GM12878 (cell line): ENCODE data around the gene ANKMY1. TPM values are rescaled to one million over a fixed set of nuclear protein-coding genes. Genes with fewer than 3 reads are reported as not detected.

Experiments used
- ASH2L ChIP-seq: fragments of 300-600, 200-600 bp; sonication (generic); IDR thresholded peaks from 2 replicates; pipeline ENCODE4 v1.6.1; 2017; ENCODE audit warnings: low read depth, mild to moderate bottlenecking, borderline replicate concordance
- CTCF ChIP-seq, 3 experiments: IDR thresholded peaks in 2 of 3; conservative IDR thresholded peaks in 1 of 3; 2 replicates each; pipeline ENCODE4 v1.5.1; 2011; ENCODE audit warnings: low read depth in 3 of 3, low read length in 3 of 3, mild to moderate bottlenecking in 3 of 3, control low read depth in 2 of 3, moderate library complexity in 2 of 3, inconsistent platforms in 1 of 3, mixed read lengths in 1 of 3; ENCODE audit not compliant: control insufficient read depth in 2 of 3, insufficient read depth in 1 of 3; ENCODE audit errors: extremely low read depth in 1 of 3
- DPF2 ChIP-seq: fragments of 450-650 bp; IDR thresholded peaks from 2 replicates; pipeline ENCODE4 v1.6.1; 2017; ENCODE audit warnings: mild to moderate bottlenecking
- EZH2 ChIP-seq: IDR thresholded peaks from 2 replicates; pipeline ENCODE4 v1.6.1; 2012; ENCODE audit warnings: low read depth, mild to moderate bottlenecking, control low read depth, inconsistent platforms, low read length, borderline replicate concordance; ENCODE audit not compliant: control insufficient read depth
- HDGF ChIP-seq: fragments of 450-650 bp; IDR thresholded peaks from 2 replicates; pipeline ENCODE4 v1.6.1; 2016; ENCODE audit warnings: antibody characterized with exemption
- IKZF1 ChIP-seq: fragments of 450-650 bp; conservative IDR thresholded peaks from 2 replicates; pipeline ENCODE4 v1.6.1; 2017; ENCODE audit warnings: antibody characterized with exemption, mild to moderate bottlenecking
- IKZF2 ChIP-seq, 2 experiments: fragments of 450-650 bp; IDR thresholded peaks; 2 replicates each; pipeline ENCODE4 v1.6.1; 2017; ENCODE audit warnings: mild to moderate bottlenecking in 2 of 2, moderate library complexity in 2 of 2
- NFYB ChIP-seq: IDR thresholded peaks from 2 replicates; pipeline ENCODE4 v1.6.1; 2011; ENCODE audit warnings: low read depth, mild to moderate bottlenecking, low read length, improper control_type of control experiment, moderate library complexity; ENCODE audit not compliant: insufficient read depth
- NKRF ChIP-seq: fragments of 450-650 bp; conservative IDR thresholded peaks from 2 replicates; pipeline ENCODE4 v1.6.1; 2017; ENCODE audit warnings: mild to moderate bottlenecking, moderate library complexity
- polyA plus RNA-seq, 11 experiments: library from polyadenylated mRNA; depleted of rRNA in 4 of 11; unstranded in 6 of 11; stranded (reverse) in 5 of 11; fragments of >200 nt; fragmentation: Nextera tagmentation in 4 of 11; fragmentation: Illumina TruSeq in 1 of 11; extraction: Ambion mirVana in 4 of 11; extraction: Trizol in 1 of 11; gene quantifications; 1 replicate in 1 of 11; 2 replicates in 10 of 11; pipeline versions ENCODE4 v1.2.1 to v1.2.3, GENCODE V29; 2011 to 2016; ENCODE audit warnings: inconsistent platforms in 2 of 11, missing spikeins in 2 of 11, low read depth in 1 of 11
- total RNA-seq, 4 experiments: library from RNA; depleted of rRNA in 3 of 4; stranded (reverse); fragments of >200 nt in 3 of 4; fragmentation: Illumina TruSeq in 1 of 4; extraction: Trizol in 1 of 4; gene quantifications; 2 replicates each; pipeline versions ENCODE4 v1.2.1 to v1.2.3, GENCODE V29; 2013 to 2021

Gene ANKMY1
- total and polyA plus RNA-seq, 10 of the 15 experiments (the other 5 are each of a cell fraction or from before 2014, with no cell fraction given), result 1.1 to 15.3 (median 11.1) TPM

GRCh38 chr2:240567872-240568677 is 10.3 kb upstream of the ANKMY1 start, which contains the start of gene RNPEPL1 (continued):
- TF ChIP-seq CTCF (IDR thresholded peaks at IDR 0.05 in 2 of 3, conservative IDR thresholded peaks at IDR 0.05 in 1 of 3; ENCODE audit: control insufficient read depth in 2 of 3, extremely low read depth in 1 of 3, insufficient read depth in 1 of 3, low read depth in 3 of 3, low read length in 3 of 3) (peak in 1 of 3 experiments; percentile 13; a peak in 1 of 6 replicates), NKRF (peak; percentile 55; the same call in 1 of the 2 replicates), NFYB (no peak), HDGF (0 out of 2 replicates have a peak, but pooled peaks have one; percentile 54), DPF2 (no peak), IKZF1 (peak; percentile 43; the same call in 1 of the 2 replicates), ASH2L (no peak), IKZF2 (IDR thresholded peaks at IDR 0.05) (peak; percentile 34 to 57; a peak in 2 of 4 replicates), EZH2 (no peak)
- TF ChIP-seq, all 136 proteins: peak for 13
